ENCODE results near the gene DSG4.

The DSG4 gene

GRCh38 chr18:31420032-31420431, 43.5 kb downstream of the DSG4 start:
- Histone ChIP-seq H3K36me3 (ENCODE audit: control insufficient read depth in 2 of 2, insufficient read depth in 1 of 2, low read length in 2 of 2) (no peaks in the 10 kb centered on the region), H3K9me3 (ENCODE audit: control insufficient read depth, insufficient read depth, low read depth, low read length) (no peaks in the 10 kb centered on the region), H3K27ac (ENCODE audit: extremely low read depth, low read depth, low read length) (no peak overlapping the region), H3K4me1 (ENCODE audit: control insufficient read depth, insufficient read depth, low read length) (no peaks in the 10 kb centered on the region), H3K4me3 (ENCODE audit: low read depth, low read length) (no peak overlapping the region)
- no peak for TF ChIP-seq ZNF266 (tag by site-specific recombination; IDR thresholded peaks at IDR 0.05; ENCODE audit: low read depth)
- no peak for TF ChIP-seq ZNF670 (tag by site-specific recombination; IDR thresholded peaks at IDR 0.05; ENCODE audit: low read depth)
- no peak for TF ChIP-seq PATZ1 (tag by site-specific recombination; IDR thresholded peaks at IDR 0.05)
- no peak for TF ChIP-seq ZNF140 (tag by site-specific recombination; IDR thresholded peaks at IDR 0.05)
- no peak for TF ChIP-seq ZNF571 (tag by site-specific recombination; IDR thresholded peaks at IDR 0.05)
- TF ChIP-seq ZNF544 (tag by site-specific recombination; IDR thresholded peaks at IDR 0.05): no peak
- no peak for TF ChIP-seq PRDM6 (tag by site-specific recombination; IDR thresholded peaks at IDR 0.05)
- no peak for TF ChIP-seq GLIS1 (tag by site-specific recombination; IDR thresholded peaks at IDR 0.05)
- TF ChIP-seq ZNF394 (tag by site-specific recombination; IDR thresholded peaks at IDR 0.05; ENCODE audit: borderline replicate concordance): no peak
- TF ChIP-seq ZNF366 (tag by site-specific recombination; conservative IDR thresholded peaks at IDR 0.05): no peak
- TF ChIP-seq ZNF596 (tag by site-specific recombination; IDR thresholded peaks at IDR 0.05): no peak
- TF ChIP-seq ZNF677 (tag by site-specific recombination; IDR thresholded peaks at IDR 0.05): no peak
- no peak for TF ChIP-seq ZNF704 (tag by site-specific recombination; IDR thresholded peaks at IDR 0.05)
- TF ChIP-seq ZNF600 (tag by site-specific recombination; IDR thresholded peaks at IDR 0.05): no peak
- TF ChIP-seq ZNF654 (tag by site-specific recombination; IDR thresholded peaks at IDR 0.05; ENCODE audit: low read depth): no peak
- TF ChIP-seq KLF9 (tag by site-specific recombination; IDR thresholded peaks at IDR 0.05; ENCODE audit: low read depth): no peak
- no peak for TF ChIP-seq SCRT1 (tag by site-specific recombination; IDR thresholded peaks at IDR 0.05; ENCODE audit: borderline replicate concordance)
- no peak for TF ChIP-seq ZNF248 (tag by site-specific recombination; IDR thresholded peaks at IDR 0.05)
- no peak for TF ChIP-seq ZNF513 (tag by site-specific recombination; IDR thresholded peaks at IDR 0.05)
- ChIA-PET CTCF (interaction anchor here (0.5 to 1.1 kb wide), 6 partner anchors 10 to 1133 kb away, joined by 3 to 5 read pairs (median 3); no protein-coding TSS in a partner anchor), POLR2A (interaction anchor here (0.6 kb wide), 1 partner anchor 38 kb away, joined by 3 read pairs; no protein-coding TSS in a partner anchor)

GRCh38 chr18:31420524-31420923, 43.9 kb downstream of the DSG4 start:
- Histone ChIP-seq H3K4me1 (ENCODE audit: control insufficient read depth, insufficient read depth, low read length) (no peaks in the 10 kb centered on the region), H3K36me3 (ENCODE audit: control insufficient read depth in 2 of 2, insufficient read depth in 1 of 2, low read length in 2 of 2) (no peaks in the 10 kb centered on the region), H3K27ac (ENCODE audit: extremely low read depth, low read depth, low read length) (no peak overlapping the region), H3K9me3 (ENCODE audit: control insufficient read depth, insufficient read depth, low read depth, low read length) (no peaks in the 10 kb centered on the region), H3K4me3 (ENCODE audit: low read depth, low read length) (no peak overlapping the region)
- ChIA-PET POLR2A (no interaction called here), CTCF (interaction anchor here (0.5 to 0.8 kb wide), 3 partner anchors 10 to 155 kb away, joined by 3 to 6 read pairs (median 3); no protein-coding TSS in a partner anchor)
- TF ChIP-seq ZNF324 (tag by site-specific recombination; IDR thresholded peaks at IDR 0.05) (no peak), ZBTB1 (tag by site-specific recombination; IDR thresholded peaks at IDR 0.05) (no peak), ZNF394 (tag by site-specific recombination; IDR thresholded peaks at IDR 0.05; ENCODE audit: borderline replicate concordance) (no peak), ZFHX2 (tag by site-specific recombination; conservative IDR thresholded peaks at IDR 0.05) (no peak), OVOL3 (tag by site-specific recombination; IDR thresholded peaks at IDR 0.05) (no peak), PRDM10 (tag by site-specific recombination; IDR thresholded peaks at IDR 0.05) (no peak), ZNF624 (tag by site-specific recombination; IDR thresholded peaks at IDR 0.05) (no peak), ZSCAN16 (tag by site-specific recombination; IDR thresholded peaks at IDR 0.05) (no peak), ZNF302 (tag by site-specific recombination; IDR thresholded peaks at IDR 0.05; ENCODE audit: low read depth) (no peak)
